ENCODE results near the gene H2BW1.
"Not testable (repeated sequence)": the region's sequence is repeated elsewhere in the genome, so short reads cannot be mapped to it uniquely, and the experiment has no call there.

The H2BW1 gene

GRCh38 chrX:104013606-104014005 lies at the start of gene H2BW1:
H2BW1 (minus strand) TSS chrX:104013708; CDS start chrX:104013576, 132 bp downstream.
- Histone ChIP-seq H3K36me3 (replicated peaks; ENCODE audit: insufficient read depth, low read length) (no peaks in the 10 kb centered on the region), H3K4me1 (ENCODE audit: low read length) (no peaks in the 10 kb centered on the region), H4K20me1 (ENCODE audit: insufficient read depth, low read length) (no peaks in the 10 kb centered on the region), H3K9me3 (replicated peaks; ENCODE audit: insufficient read depth, low read length) (no peaks in the 10 kb centered on the region), H3K79me2 (ENCODE audit: low read length) (no peaks in the 10 kb centered on the region), H3K27me3 (replicated peaks; ENCODE audit: insufficient read depth, low read length) (no peaks in the 10 kb centered on the region), H3K4me3 (ENCODE audit: low read length) (no peak within 1 kb of the TSS), H3K27ac (ENCODE audit: low read length) (no peak within 1 kb of the TSS), H3K9me2 (replicated peaks; ENCODE audit: insufficient read depth, low read length) (no peaks in the 10 kb centered on the region), H3K9ac (ENCODE audit: low read length) (no peak within 1 kb of the TSS), H3K4me2 (ENCODE audit: low read depth, low read length) (no peak within 1 kb of the TSS), H3F3A (ENCODE audit: insufficient read depth, low read length) (no peaks in the 10 kb centered on the region), H2AFZ (ENCODE audit: low read length) (no peak within 1 kb of the TSS)
- DNase-seq = no peak
- no peak for TF ChIP-seq EZH2phosphoT487 (IDR thresholded peaks at IDR 0.05; ENCODE audit: low read length)
- TF ChIP-seq EZH2 (optimal IDR thresholded peaks at IDR 0.05; ENCODE audit: low read depth, low read length) = no peak
- no peak for TF ChIP-seq CTCF (IDR thresholded peaks at IDR 0.05; ENCODE audit: low read length)

- H3K4me1 ChIP-seq (ENCODE audit: low read length); H4K20me1 ChIP-seq (ENCODE audit: insufficient read depth, low read length); H2AFZ ChIP-seq (ENCODE audit: low read length); H3K36me3 ChIP-seq (replicated peaks; ENCODE audit: insufficient read depth, low read length); H3K27ac ChIP-seq (ENCODE audit: low read length); H3K27me3 ChIP-seq (replicated peaks; ENCODE audit: insufficient read depth, low read length); DNase-seq; H3K9ac ChIP-seq (ENCODE audit: low read length); H3K4me3 ChIP-seq (ENCODE audit: low read length); H3K4me2 ChIP-seq (ENCODE audit: low read depth, low read length); H3K9me2 ChIP-seq (replicated peaks; ENCODE audit: insufficient read depth, low read length); H3K79me2 ChIP-seq (ENCODE audit: low read length); H3F3A ChIP-seq (ENCODE audit: insufficient read depth, low read length); H3K9me3 ChIP-seq (replicated peaks; ENCODE audit: insufficient read depth, low read length): not testable (repeated sequence)
Observed at GRCh38 chrX:104062636-104063035, 49.1 kb upstream of the H2BW1 start.

GRCh38 chrX:104054956-104055355 lies 41.4 kb upstream of the H2BW1 start:
- H4K20me1 ChIP-seq (ENCODE audit: insufficient read depth, low read length); DNase-seq; H3K79me2 ChIP-seq (ENCODE audit: low read length); H3K4me1 ChIP-seq (ENCODE audit: low read length); H3K4me2 ChIP-seq (ENCODE audit: low read depth, low read length); H3K4me3 ChIP-seq (ENCODE audit: low read length); H3K27ac ChIP-seq (ENCODE audit: low read length); H3K9me3 ChIP-seq (replicated peaks; ENCODE audit: insufficient read depth, low read length); H3K27me3 ChIP-seq (replicated peaks; ENCODE audit: insufficient read depth, low read length); H2AFZ ChIP-seq (ENCODE audit: low read length); H3K9me2 ChIP-seq (replicated peaks; ENCODE audit: insufficient read depth, low read length); H3K9ac ChIP-seq (ENCODE audit: low read length); H3F3A ChIP-seq (ENCODE audit: insufficient read depth, low read length); H3K36me3 ChIP-seq (replicated peaks; ENCODE audit: insufficient read depth, low read length): not testable (repeated sequence)

- Histone ChIP-seq H3K9ac (ENCODE audit: low read length) (no peak overlapping the region), H3K27ac (ENCODE audit: low read length) (no peak overlapping the region), H2AFZ (ENCODE audit: low read length) (no peak overlapping the region), H3K36me3 (replicated peaks; ENCODE audit: insufficient read depth, low read length) (no peaks in the 10 kb centered on the region), H3F3A (ENCODE audit: insufficient read depth, low read length) (no peaks in the 10 kb centered on the region), H3K4me2 (ENCODE audit: low read depth, low read length) (no peak overlapping the region), H3K4me3 (ENCODE audit: low read length) (no peak overlapping the region), H3K27me3 (replicated peaks; ENCODE audit: insufficient read depth, low read length) (no peaks in the 10 kb centered on the region), H3K9me3 (replicated peaks; ENCODE audit: insufficient read depth, low read length) (no peaks in the 10 kb centered on the region), H3K79me2 (ENCODE audit: low read length) (no peaks in the 10 kb centered on the region), H3K4me1 (ENCODE audit: low read length) (no peaks in the 10 kb centered on the region), H3K9me2 (replicated peaks; ENCODE audit: insufficient read depth, low read length) (no peaks in the 10 kb centered on the region), H4K20me1 (ENCODE audit: insufficient read depth, low read length) (no peaks in the 10 kb centered on the region)
- TF ChIP-seq CTCF (IDR thresholded peaks at IDR 0.05; ENCODE audit: low read length) = no peak
- no peak for TF ChIP-seq EZH2phosphoT487 (IDR thresholded peaks at IDR 0.05; ENCODE audit: low read length)
- TF ChIP-seq EZH2 (optimal IDR thresholded peaks at IDR 0.05; ENCODE audit: low read depth, low read length) = no peak
- DNase-seq = no peak
Observed at GRCh38 chrX:104047171-104047570, 33.7 kb upstream of the H2BW1 start.
